Measurements from ENCODE around the gene ATOX1.
"Not testable (repeated sequence)": the region's sequence is repeated elsewhere in the genome, so short reads cannot be mapped to it uniquely, and the experiment has no call there.

The ATOX1 gene

DNA sequence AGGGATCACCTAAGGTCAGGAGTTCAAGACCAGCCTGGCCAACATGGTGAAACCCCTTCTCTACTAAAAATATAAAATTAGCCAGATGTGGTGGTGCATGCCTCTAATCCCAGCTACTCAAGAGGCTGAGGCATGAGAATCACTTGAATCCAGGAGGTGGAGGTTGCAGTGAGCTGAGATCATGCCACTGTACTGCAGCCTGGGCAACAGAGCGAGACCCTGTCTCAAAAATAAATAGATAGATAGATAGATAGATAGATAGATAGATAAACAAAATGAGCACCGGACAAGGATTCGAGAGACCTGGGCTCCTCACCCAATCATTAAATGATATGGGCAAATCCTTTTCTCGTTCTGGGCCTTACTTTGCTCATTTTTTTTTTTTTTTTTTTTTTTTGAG is 60.4 kb downstream of the ATOX1 start:
- H3K9me3 ChIP-seq (ENCODE audit: control insufficient read depth, low read length); H3K4me3 ChIP-seq (ENCODE audit: extremely low read depth, insufficient read depth, low read length, poor library complexity, severe bottlenecking); H3K36me3 ChIP-seq (ENCODE audit: control insufficient read depth, insufficient read depth, low read length): not testable (repeated sequence)
- no CpG with 5 or more reads among the region's 4 CpGs for WGBS, 2 experiments (ENCODE audit: insufficient coverage in 2 of 2)
- H3K4me1 ChIP-seq (ENCODE audit: control insufficient read depth, insufficient read depth, low read length, poor library complexity, severe bottlenecking): peaks cover 58% of the 10 kb centered on the region
- H3K27ac ChIP-seq (ENCODE audit: low read depth, low read length, severe bottlenecking): peak overlapping the region; percentile 100

DNA sequence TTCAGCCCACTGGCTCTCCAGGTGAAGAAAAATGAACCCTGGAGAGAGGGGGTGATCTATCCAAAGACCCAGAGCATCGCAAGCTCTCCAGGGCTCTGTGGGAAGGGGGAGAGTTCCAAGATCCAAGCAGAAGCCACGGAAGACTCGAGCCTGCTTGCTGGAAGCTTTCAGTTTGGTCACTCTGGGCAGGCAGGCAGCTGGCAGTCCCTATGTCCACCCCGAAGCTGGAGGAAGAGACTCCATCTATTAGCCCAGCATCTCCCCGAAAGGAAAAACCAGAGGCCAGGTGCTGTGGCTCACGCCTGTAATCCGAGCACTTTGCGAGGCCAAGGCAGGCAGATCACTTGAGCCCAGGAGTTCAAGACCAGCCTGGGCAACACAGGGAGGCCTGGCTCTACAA is 61.0 kb downstream of the ATOX1 start:
- Histone ChIP-seq H3K9me3 (ENCODE audit: control insufficient read depth, low read length) (no peaks in the 10 kb centered on the region), H3K36me3 (ENCODE audit: control insufficient read depth, insufficient read depth, low read length) (no peaks in the 10 kb centered on the region), H3K27ac (ENCODE audit: low read depth, low read length, severe bottlenecking) (peak overlapping the region; percentile 99), H3K4me3 (ENCODE audit: extremely low read depth, insufficient read depth, low read length, poor library complexity, severe bottlenecking) (no peak overlapping the region), H3K4me1 (ENCODE audit: control insufficient read depth, insufficient read depth, low read length, poor library complexity, severe bottlenecking) (peaks cover 58% of the 10 kb centered on the region)
- WGBS, 2 experiments (ENCODE audit: insufficient coverage in 2 of 2): 82 to 84% methylated on average over 8 of the region's 8 CpGs

DNA sequence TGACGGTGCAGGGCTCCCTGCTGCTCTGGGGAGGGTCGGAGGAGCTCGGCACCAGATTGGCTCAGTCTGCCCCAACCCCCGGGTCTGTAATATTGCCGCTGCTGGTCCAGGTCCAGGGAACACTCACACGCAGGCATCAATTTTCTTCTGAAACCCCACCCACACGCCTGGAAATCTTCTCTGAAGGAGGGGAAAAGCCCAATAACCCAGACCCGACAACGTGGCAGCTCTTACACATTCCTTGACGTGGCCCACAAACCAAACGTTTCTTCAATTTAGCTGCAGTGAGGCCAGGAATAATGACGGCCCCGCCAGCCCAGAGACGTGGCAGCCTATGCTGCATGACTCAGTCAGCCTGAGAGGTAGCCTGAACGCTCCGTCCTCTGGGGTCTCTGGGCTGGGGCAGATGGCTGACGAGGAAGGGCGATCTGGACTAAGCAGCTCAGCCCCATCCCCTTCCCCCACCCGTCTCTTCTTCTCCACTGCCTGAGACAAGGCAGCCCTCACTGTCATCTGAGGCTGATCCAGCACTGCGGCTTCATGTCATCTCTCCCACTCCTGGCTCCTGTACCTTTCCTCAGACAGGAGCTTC is 61.9 kb downstream of the ATOX1 start:
- H3K4me1 ChIP-seq (ENCODE audit: control insufficient read depth, insufficient read depth, low read length, poor library complexity, severe bottlenecking): peaks cover 58% of the 10 kb centered on the region
- 16 to 19% methylated on average over 14 to 15 of the region's 20 CpGs for WGBS, 2 experiments (ENCODE audit: insufficient coverage in 2 of 2)
- H3K36me3 ChIP-seq (ENCODE audit: control insufficient read depth, insufficient read depth, low read length): no peaks in the 10 kb centered on the region
- H3K27ac ChIP-seq (ENCODE audit: low read depth, low read length, severe bottlenecking): peak overlapping the region; percentile 99
- no peak overlapping the region for H3K4me3 ChIP-seq (ENCODE audit: extremely low read depth, insufficient read depth, low read length, poor library complexity, severe bottlenecking)
- no peaks in the 10 kb centered on the region for H3K9me3 ChIP-seq (ENCODE audit: control insufficient read depth, low read length)

DNA sequence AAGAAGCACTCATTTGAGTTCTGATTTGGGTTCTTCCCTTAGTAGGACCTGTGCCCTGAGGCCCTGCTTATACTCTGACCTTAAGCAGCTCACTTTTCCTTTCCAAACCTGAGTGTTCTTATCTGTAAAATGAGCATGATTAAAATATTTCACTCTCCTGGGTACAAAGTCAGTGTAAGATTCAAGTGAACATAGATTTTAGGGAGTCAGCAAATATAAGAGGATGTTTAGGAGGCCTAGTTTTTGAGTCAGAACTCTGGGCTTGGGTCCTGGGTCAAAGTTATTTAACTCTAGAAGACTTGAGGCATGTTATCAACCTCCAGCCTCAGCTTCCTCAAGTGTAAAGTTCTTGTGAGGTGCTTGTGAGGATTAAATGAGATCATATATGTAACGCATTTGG is 63.0 kb downstream of the ATOX1 start:
- Histone ChIP-seq H3K36me3 (ENCODE audit: control insufficient read depth, insufficient read depth, low read length) (no peaks in the 10 kb centered on the region), H3K4me3 (ENCODE audit: extremely low read depth, insufficient read depth, low read length, poor library complexity, severe bottlenecking) (no peak overlapping the region), H3K4me1 (ENCODE audit: control insufficient read depth, insufficient read depth, low read length, poor library complexity, severe bottlenecking) (peaks cover 53% of the 10 kb centered on the region), H3K9me3 (ENCODE audit: control insufficient read depth, low read length) (no peaks in the 10 kb centered on the region), H3K27ac (ENCODE audit: low read depth, low read length, severe bottlenecking) (peak overlapping the region; percentile 99)
- no CpG with 5 or more reads among the region's 1 CpG for WGBS, 2 experiments (ENCODE audit: insufficient coverage in 2 of 2)

DNA sequence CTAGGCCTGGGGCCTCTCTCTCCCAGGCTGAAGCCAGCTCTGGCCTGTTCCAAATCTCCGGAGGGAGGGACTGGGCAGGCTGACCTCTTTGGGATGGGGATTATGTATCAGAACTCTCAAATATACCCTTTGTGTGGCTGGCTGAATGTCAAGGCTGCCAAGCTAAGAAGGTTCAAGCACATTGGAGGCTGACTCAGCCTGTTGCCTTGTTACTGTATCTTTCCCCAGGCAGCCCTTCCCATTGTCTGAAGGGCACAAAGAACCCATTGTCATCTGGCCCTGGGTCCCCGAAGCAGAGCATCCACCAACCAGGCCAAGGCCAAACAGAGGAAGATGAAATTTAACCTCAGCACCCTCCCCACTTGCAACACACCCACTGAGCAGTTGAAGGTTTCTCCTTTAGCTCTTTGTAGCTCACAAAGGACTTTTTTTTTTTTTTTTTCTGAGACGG is 64.4 kb downstream of the ATOX1 start:
- Histone ChIP-seq H3K9me3 (ENCODE audit: control insufficient read depth, low read length) (no peaks in the 10 kb centered on the region), H3K36me3 (ENCODE audit: control insufficient read depth, insufficient read depth, low read length) (no peaks in the 10 kb centered on the region), H3K27ac (ENCODE audit: low read depth, low read length, severe bottlenecking) (peak overlapping the region; percentile 51), H3K4me1 (ENCODE audit: control insufficient read depth, insufficient read depth, low read length, poor library complexity, severe bottlenecking) (peaks cover 45% of the 10 kb centered on the region), H3K4me3 (ENCODE audit: extremely low read depth, insufficient read depth, low read length, poor library complexity, severe bottlenecking) (no peak overlapping the region)
- 86 to 88% methylated on average over 1 to 2 of the region's 3 CpGs for WGBS, 2 experiments (ENCODE audit: insufficient coverage in 2 of 2)
